ENCODE data around the gene MC1R. TPM values are rescaled to one million over a fixed set of nuclear protein-coding genes. Genes with fewer than 3 reads are reported as not detected.

The MC1R gene
- total RNA-seq, 1 experiment from 2014 or later = 12.2 TPM

DNA sequence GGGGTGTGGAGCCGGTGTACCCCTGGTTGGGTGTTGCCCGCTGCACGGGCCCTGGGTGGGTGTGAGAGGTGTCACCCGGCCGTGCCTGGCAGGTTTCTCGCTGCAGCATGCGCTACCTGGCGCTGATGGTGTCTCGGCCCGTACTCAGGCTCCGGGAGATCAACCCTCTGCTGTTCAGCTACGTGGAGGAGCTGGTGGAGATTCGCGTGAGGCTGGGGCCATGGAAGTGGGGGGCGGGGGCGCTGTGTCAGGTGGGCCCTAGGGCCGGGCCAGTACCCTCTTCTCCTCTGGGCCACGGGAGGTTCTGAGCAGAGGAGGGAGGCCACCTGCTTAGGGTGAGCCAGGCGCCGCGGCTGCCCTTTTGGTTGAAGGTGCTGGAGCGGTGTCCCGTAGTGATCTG, 43.3 kb downstream of the MC1R start:
- H3K9ac ChIP-seq (ENCODE audit: low read length) = no peak overlapping the region
- no peak overlapping the region for H3K4me3 ChIP-seq (replicated peaks in 1 of 2; ENCODE audit: low read depth in 1 of 2, low read length in 2 of 2)
- H3K4me1 ChIP-seq (ENCODE audit: control insufficient read depth in 1 of 2, insufficient read depth in 2 of 2, low read length in 2 of 2) = no peaks in the 10 kb centered on the region
- H3K4me2 ChIP-seq (ENCODE audit: low read length) = no peak overlapping the region
- CTCF ChIA-PET = no interaction called here
- no peak overlapping the region for H2AFZ ChIP-seq (ENCODE audit: low read depth, low read length, poor library complexity, severe bottlenecking)
- no TSS peak for BruUV-seq (replicated peaks)
- intact Hi-C loops (cut with micrococcal nuclease) = no loop called here
- no peaks in the 10 kb centered on the region for H3K9me2 ChIP-seq (ENCODE audit: insufficient read depth)
- ATAC-seq = no peak
- POLR2A ChIA-PET = no interaction called here
- no peaks in the 10 kb centered on the region for H4K20me1 ChIP-seq (ENCODE audit: insufficient read depth)
- no peak overlapping the region for H3K27ac ChIP-seq (ENCODE audit: low read depth, low read length)
- no peaks in the 10 kb centered on the region for H3K79me2 ChIP-seq (ENCODE audit: insufficient read depth, low read length)
- DNase-seq (ENCODE audit: low read depth, low spot score) = no peak
- H3K36me3 ChIP-seq (ENCODE audit: control insufficient read depth in 1 of 2, insufficient read depth in 2 of 2, low read length in 2 of 2) = peaks cover 10 to 37% of the 10 kb centered on the region in 2 experiments; a peak in 3 of 4 replicates
- no peak for TF ChIP-seq FOSL1 (IDR thresholded peaks at IDR 0.05; ENCODE audit: low read depth)
- no peak for TF ChIP-seq ZNF274 (IDR thresholded peaks at IDR 0.05; ENCODE audit: low read depth, low read length)
- TF ChIP-seq, protein P1, sequence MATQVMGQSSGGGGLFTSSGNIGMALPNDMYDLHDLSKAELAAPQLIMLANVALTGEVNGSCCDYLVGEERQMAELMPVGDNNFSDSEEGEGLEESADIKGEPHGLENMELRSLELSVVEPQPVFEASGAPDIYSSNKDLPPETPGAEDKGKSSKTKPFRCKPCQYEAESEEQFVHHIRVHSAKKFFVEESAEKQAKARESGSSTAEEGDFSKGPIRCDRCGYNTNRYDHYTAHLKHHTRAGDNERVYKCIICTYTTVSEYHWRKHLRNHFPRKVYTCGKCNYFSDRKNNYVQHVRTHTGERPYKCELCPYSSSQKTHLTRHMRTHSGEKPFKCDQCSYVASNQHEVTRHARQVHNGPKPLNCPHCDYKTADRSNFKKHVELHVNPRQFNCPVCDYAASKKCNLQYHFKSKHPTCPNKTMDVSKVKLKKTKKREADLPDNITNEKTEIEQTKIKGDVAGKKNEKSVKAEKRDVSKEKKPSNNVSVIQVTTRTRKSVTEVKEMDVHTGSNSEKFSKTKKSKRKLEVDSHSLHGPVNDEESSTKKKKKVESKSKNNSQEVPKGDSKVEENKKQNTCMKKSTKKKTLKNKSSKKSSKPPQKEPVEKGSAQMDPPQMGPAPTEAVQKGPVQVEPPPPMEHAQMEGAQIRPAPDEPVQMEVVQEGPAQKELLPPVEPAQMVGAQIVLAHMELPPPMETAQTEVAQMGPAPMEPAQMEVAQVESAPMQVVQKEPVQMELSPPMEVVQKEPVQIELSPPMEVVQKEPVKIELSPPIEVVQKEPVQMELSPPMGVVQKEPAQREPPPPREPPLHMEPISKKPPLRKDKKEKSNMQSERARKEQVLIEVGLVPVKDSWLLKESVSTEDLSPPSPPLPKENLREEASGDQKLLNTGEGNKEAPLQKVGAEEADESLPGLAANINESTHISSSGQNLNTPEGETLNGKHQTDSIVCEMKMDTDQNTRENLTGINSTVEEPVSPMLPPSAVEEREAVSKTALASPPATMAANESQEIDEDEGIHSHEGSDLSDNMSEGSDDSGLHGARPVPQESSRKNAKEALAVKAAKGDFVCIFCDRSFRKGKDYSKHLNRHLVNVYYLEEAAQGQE (IDR thresholded peaks at IDR 0.05; ENCODE audit: low read depth) = no peak
- no peak for TF ChIP-seq YY1 (IDR thresholded peaks at IDR 0.05; ENCODE audit: extremely low read depth, insufficient replicate concordance, low read depth, low read length)
- TF ChIP-seq POLR2A (IDR thresholded peaks at IDR 0.05; ENCODE audit: borderline replicate concordance, extremely low read depth, insufficient read depth, insufficient read length) = no peak
- H3K9me3 ChIP-seq (ENCODE audit: control insufficient read depth in 1 of 2, insufficient read depth in 1 of 2, low read depth in 1 of 2, low read length in 2 of 2) = no peaks in the 10 kb centered on the region
- RAD21 ChIA-PET (ENCODE audit: low non-redundant PET in 1 of 2, low total read pairs in 2 of 2, uncharacterized antibody in 2 of 2, unreplicated experiment in 2 of 2) = no interaction called here
- no peaks in the 10 kb centered on the region for H3K27me3 ChIP-seq (ENCODE audit: insufficient read depth, low read length)
